ENCODE measurements around the gene BUD23.
"Not testable (repeated sequence)": the region's sequence is repeated elsewhere in the genome, so short reads cannot be mapped to it uniquely, and the experiment has no call there.

Gene BUD23

GRCh38 chr7:73719806-73720169 lies 36.4 kb downstream of the BUD23 start:
- DNase-seq = no peak

GRCh38 chr7:73720443-73720842 lies 37.0 kb downstream of the BUD23 start:
- not testable (repeated sequence) for DNase-seq

GRCh38 chr7:73721377-73721817 lies 38.0 kb downstream of the BUD23 start:
- DNase-seq = no peak

- DNase-seq = not testable (repeated sequence)
Observed at GRCh38 chr7:73722182-73722581, 38.8 kb downstream of the BUD23 start.

- DNase-seq = no peak
Observed at GRCh38 chr7:73722785-73723184, 39.4 kb downstream of the BUD23 start.

GRCh38 chr7:73723813-73724212 lies 40.4 kb downstream of the BUD23 start:
- DNase-seq = no peak

GRCh38 chr7:73726083-73726466 lies 42.7 kb downstream of the BUD23 start:
- no peak for DNase-seq

- DNase-seq = no peak
Observed at GRCh38 chr7:73727952-73728351, 44.6 kb downstream of the BUD23 start.

GRCh38 chr7:73728551-73728950 lies 45.2 kb downstream of the BUD23 start:
- no peak for DNase-seq

GRCh38 chr7:73730485-73730884 lies 47.1 kb downstream of the BUD23 start:
- no peak for DNase-seq

- DNase-seq = no peak
Observed at GRCh38 chr7:73732397-73732796, 49.0 kb downstream of the BUD23 start.

GRCh38 chr7:73734619-73735527 lies 51.5 kb downstream of the BUD23 start:
- peak; percentile 77 for DNase-seq

- no peak for DNase-seq
Observed at GRCh38 chr7:73735528-73735905, 52.1 kb downstream of the BUD23 start.

GRCh38 chr7:73736885-73737284 lies 53.5 kb downstream of the BUD23 start:
- DNase-seq = no peak

GRCh38 chr7:73737491-73738219 lies 54.3 kb downstream of the BUD23 start:
- DNase-seq = no peak

GRCh38 chr7:73738220-73738611 lies 54.8 kb downstream of the BUD23 start:
- no peak for DNase-seq

- peak; percentile 87 for DNase-seq
Observed at GRCh38 chr7:73738612-73739386, 55.4 kb downstream of the BUD23 start, which contains the start of gene ABHD11. ABHD11 (minus strand) TSS chr7:73738802; CDS start chr7:73738770, 32 bp downstream.

- DNase-seq = no peak
Observed at GRCh38 chr7:73739387-73739767, 56.0 kb downstream of the BUD23 start.

GRCh38 chr7:73740212-73740611 lies 56.8 kb downstream of the BUD23 start:
- no peak for DNase-seq

- no peak for DNase-seq
Observed at GRCh38 chr7:73740771-73741170, 57.4 kb downstream of the BUD23 start.

- no peak for DNase-seq
Observed at GRCh38 chr7:73741600-73741999, 58.2 kb downstream of the BUD23 start.

GRCh38 chr7:73742338-73742752 lies 58.9 kb downstream of the BUD23 start:
- no peak for DNase-seq
